Mesenchymal stem cell (in vitro differentiated cells and primary cell): Measurements from ENCODE around the gene DAP3.

ENCODE experiments used
- DNase-seq: peaks from one replicate; pipeline ENCODE4 v3.0.0-alpha.2; 2013
- H2AFZ ChIP-seq: one replicate; pipeline ENCODE4 v1.6.1; 2013; ENCODE audit warnings: low read depth, mild to moderate bottlenecking, control low read depth, inconsistent platforms, low read length, moderate library complexity
- H2AK5ac ChIP-seq: 2 replicates; pipeline ENCODE4 v1.6.1; 2013; ENCODE audit warnings: low read length, moderate library complexity, mild to moderate bottlenecking, inconsistent platforms; ENCODE audit not compliant: severe bottlenecking
- H2BK120ac ChIP-seq: one replicate; pipeline ENCODE4 v1.6.1; 2013; ENCODE audit warnings: low read depth, mild to moderate bottlenecking, inconsistent platforms, low read length, moderate library complexity
- H2BK12ac ChIP-seq, 2 experiments: one replicate each; pipeline ENCODE4 v1.6.1; 2013; ENCODE audit warnings: inconsistent platforms in 2 of 2, low read length in 2 of 2, mild to moderate bottlenecking in 2 of 2, moderate library complexity in 2 of 2, control low read depth in 1 of 2
- H2BK15ac ChIP-seq: one replicate; pipeline ENCODE4 v1.6.1; 2013; ENCODE audit warnings: mild to moderate bottlenecking, low read depth, inconsistent platforms; ENCODE audit not compliant: poor library complexity, severe bottlenecking
- H2BK5ac ChIP-seq: 2 replicates; pipeline ENCODE4 v1.6.1; 2013; ENCODE audit warnings: low read depth, mild to moderate bottlenecking, low read length, control low read depth, inconsistent platforms; ENCODE audit not compliant: poor library complexity, severe bottlenecking
- H3K14ac ChIP-seq, 2 experiments: one replicate each; pipeline ENCODE4 v1.6.1; 2013; ENCODE audit warnings: inconsistent platforms in 2 of 2, low read length in 2 of 2, control low read depth in 1 of 2, mild to moderate bottlenecking in 1 of 2, moderate library complexity in 1 of 2
- H3K18ac ChIP-seq, 2 experiments: one replicate each; pipeline ENCODE4 v1.6.1; 2013; ENCODE audit warnings: inconsistent platforms in 2 of 2, low read length in 2 of 2, control low read depth in 1 of 2, low read depth in 1 of 2, mild to moderate bottlenecking in 1 of 2
- H3K23ac ChIP-seq, 2 experiments: one replicate each; pipeline ENCODE4 v1.6.1; 2013; ENCODE audit warnings: inconsistent platforms in 2 of 2, low read length in 2 of 2, mild to moderate bottlenecking in 2 of 2, moderate library complexity in 2 of 2, control low read depth in 1 of 2
- H3K27ac ChIP-seq: 2 replicates; pipeline ENCODE4 v1.5.1; 2013; ENCODE audit warnings: mild to moderate bottlenecking, moderate library complexity, low read length, control low read depth, inconsistent platforms; ENCODE audit not compliant: poor library complexity, severe bottlenecking
- H3K27me3 ChIP-seq, 2 experiments: 2 replicates each; pipeline versions ENCODE4 v1.6.1 to v1.7.0; 2013; ENCODE audit warnings: low read length in 2 of 2, mild to moderate bottlenecking in 2 of 2, moderate library complexity in 2 of 2, control low read depth in 1 of 2, inconsistent platforms in 1 of 2; ENCODE audit not compliant: control insufficient read depth in 1 of 2, insufficient read depth in 1 of 2
- H3K36me3 ChIP-seq, 2 experiments: 2 replicates each; pipeline versions ENCODE4 v1.6.1 to v1.7.0; 2013; ENCODE audit warnings: low read length in 2 of 2, control low read depth in 1 of 2, inconsistent platforms in 1 of 2, low read depth in 1 of 2, mild to moderate bottlenecking in 1 of 2; ENCODE audit not compliant: insufficient read depth in 2 of 2, control insufficient read depth in 1 of 2
- H3K4ac ChIP-seq, 2 experiments: one replicate each; pipeline ENCODE4 v1.6.1; 2013; ENCODE audit warnings: inconsistent platforms in 2 of 2, low read length in 2 of 2, mild to moderate bottlenecking in 2 of 2, moderate library complexity in 2 of 2, control low read depth in 1 of 2, low read depth in 1 of 2
- H3K4me1 ChIP-seq: 2 replicates; pipeline ENCODE4 v1.6.1; 2013; ENCODE audit warnings: low read depth, low read length, control low read depth; ENCODE audit not compliant: control insufficient read depth, insufficient read depth
- H3K4me2 ChIP-seq: 2 replicates; pipeline ENCODE4 v1.6.1; 2013; ENCODE audit warnings: low read length, mild to moderate bottlenecking, inconsistent platforms; ENCODE audit not compliant: poor library complexity, severe bottlenecking
- H3K4me3 ChIP-seq, 2 experiments: 2 replicates each; pipeline versions ENCODE4 v1.5.1 to v1.7.0; 2013; ENCODE audit warnings: low read length in 2 of 2, mild to moderate bottlenecking in 2 of 2, control low read depth in 1 of 2, low read depth in 1 of 2; ENCODE audit not compliant: insufficient read depth in 1 of 2
- H3K79me1 ChIP-seq: replicated peaks from 2 replicates; pipeline ENCODE4 v1.6.1; 2013; ENCODE audit warnings: mild to moderate bottlenecking, control low read depth, low read length, inconsistent platforms; ENCODE audit not compliant: poor library complexity, severe bottlenecking
- H3K9ac ChIP-seq: 2 replicates; pipeline ENCODE4 v1.7.0; 2013; ENCODE audit warnings: mild to moderate bottlenecking, low read length, moderate library complexity
- H3K9me3 ChIP-seq: 2 replicates; pipeline ENCODE4 v1.7.0; 2013; ENCODE audit warnings: mild to moderate bottlenecking, low read length; ENCODE audit not compliant: control insufficient read depth
- H4K8ac ChIP-seq: one replicate; pipeline ENCODE4 v1.6.1; 2013; ENCODE audit warnings: inconsistent platforms, mild to moderate bottlenecking, low read length, moderate library complexity
- H4K91ac ChIP-seq: one replicate; pipeline ENCODE4 v1.6.1; 2013; ENCODE audit warnings: mild to moderate bottlenecking, low read length, inconsistent platforms
- WGBS: methylation state at CpG from one replicate; pipeline ENCODE4 v1.1.7; 2013; ENCODE audit warnings: mixed read lengths; 5-methylcytosine and 5-hydroxymethylcytosine counted together

The DAP3 gene

GRCh38 chr1:155649676-155650075 lies 39.2 kb upstream of the DAP3 start:
- H2AFZ ChIP-seq = no peak overlapping the region
- no peak overlapping the region for H3K14ac ChIP-seq
- H4K91ac ChIP-seq = no peak overlapping the region
- H2BK15ac ChIP-seq = no peak overlapping the region
- no peak overlapping the region for H2BK5ac ChIP-seq
- peaks cover 2% of the 10 kb centered on the region for H3K79me1 ChIP-seq
- no peaks in the 10 kb centered on the region for H3K36me3 ChIP-seq
- no peak overlapping the region for H2BK120ac ChIP-seq
- H3K4ac ChIP-seq = no peak overlapping the region
- no peak overlapping the region for H2AK5ac ChIP-seq
- H3K9me3 ChIP-seq = no peaks in the 10 kb centered on the region
- no peak for DNase-seq
- no peak overlapping the region for H3K18ac ChIP-seq
- H3K9ac ChIP-seq = no peak overlapping the region
- no peaks in the 10 kb centered on the region for H3K27me3 ChIP-seq
- no peak overlapping the region for H3K27ac ChIP-seq
- H3K4me1 ChIP-seq = no peaks in the 10 kb centered on the region
- no peak overlapping the region for H3K23ac ChIP-seq
- H3K4me3 ChIP-seq = no peak overlapping the region
- H3K4me2 ChIP-seq = no peak overlapping the region
- no peak overlapping the region for H4K8ac ChIP-seq
- H2BK12ac ChIP-seq = no peak overlapping the region

- H2AFZ ChIP-seq = no peak overlapping the region
- H4K91ac ChIP-seq = no peak overlapping the region
- H3K14ac ChIP-seq = no peak overlapping the region
- 96% methylated on average over 7 of the region's 7 CpGs for WGBS
- no peak overlapping the region for H4K8ac ChIP-seq
- H2BK12ac ChIP-seq = no peak overlapping the region
- DNase-seq = no peak
- no peak overlapping the region for H3K23ac ChIP-seq
- H2BK120ac ChIP-seq = no peak overlapping the region
- H2BK5ac ChIP-seq = no peak overlapping the region
- H2AK5ac ChIP-seq = no peak overlapping the region
- no peaks in the 10 kb centered on the region for H3K36me3 ChIP-seq
- no peaks in the 10 kb centered on the region for H3K4me1 ChIP-seq
- no peak overlapping the region for H3K18ac ChIP-seq
- H2BK15ac ChIP-seq = no peak overlapping the region
- H3K27me3 ChIP-seq = no peaks in the 10 kb centered on the region
- H3K79me1 ChIP-seq = no peaks in the 10 kb centered on the region
- no peak overlapping the region for H3K27ac ChIP-seq
- H3K9me3 ChIP-seq = no peaks in the 10 kb centered on the region
- H3K4me2 ChIP-seq = no peak overlapping the region
- H3K4ac ChIP-seq = no peak overlapping the region
- no peak overlapping the region for H3K9ac ChIP-seq
- no peak overlapping the region for H3K4me3 ChIP-seq
Measured at GRCh38 chr1:155650231-155650757, 38.6 kb upstream of the DAP3 start.

GRCh38 chr1:155651861-155652661 lies 36.8 kb upstream of the DAP3 start:
- Histone ChIP-seq H2BK15ac (no peak overlapping the region), H3K27me3 (no peaks in the 10 kb centered on the region)

GRCh38 chr1:155652951-155653350 lies 35.9 kb upstream of the DAP3 start:
- Histone ChIP-seq H3K4ac (no peak overlapping the region), H3K27me3 (no peaks in the 10 kb centered on the region), H3K4me2 (no peak overlapping the region), H3K18ac (no peak overlapping the region), H3K9ac (no peak overlapping the region), H2BK5ac (no peak overlapping the region), H3K9me3 (no peaks in the 10 kb centered on the region), H3K23ac (no peak overlapping the region), H4K91ac (no peak overlapping the region), H3K4me1 (no peaks in the 10 kb centered on the region), H3K4me3 (no peak overlapping the region), H4K8ac (no peak overlapping the region), H3K27ac (no peak overlapping the region), H2AFZ (no peak overlapping the region), H2BK12ac (no peak overlapping the region), H3K36me3 (no peaks in the 10 kb centered on the region), H2AK5ac (no peak overlapping the region), H3K79me1 (no peaks in the 10 kb centered on the region), H3K14ac (no peak overlapping the region), H2BK120ac (no peak overlapping the region), H2BK15ac (no peak overlapping the region)
- 96% methylated on average over 3 of the region's 3 CpGs for WGBS
- no peak for DNase-seq

More at GRCh38 chr1:155651861-155652661, 36.8 kb upstream of the DAP3 start:
- Histone ChIP-seq H3K14ac (no peak overlapping the region), H3K4me1 (no peaks in the 10 kb centered on the region), H3K18ac (no peak overlapping the region), H3K4me2 (no peak overlapping the region), H4K91ac (no peak overlapping the region), H2BK5ac (no peak overlapping the region), H4K8ac (no peak overlapping the region), H3K36me3 (no peaks in the 10 kb centered on the region), H3K9me3 (no peaks in the 10 kb centered on the region), H2AFZ (no peak overlapping the region), H3K9ac (peak overlapping the region; percentile 76), H3K27ac (no peak overlapping the region), H3K4me3 (peak overlapping the region in 1 of 2 experiments; percentile 57), H3K23ac (no peak overlapping the region), H2AK5ac (no peak overlapping the region), H3K4ac (no peak overlapping the region), H2BK12ac (no peak overlapping the region), H3K79me1 (no peaks in the 10 kb centered on the region), H2BK120ac (no peak overlapping the region)
- 84% methylated on average over 3 of the region's 3 CpGs for WGBS
- DNase-seq = no peak
